ENCODE measurements around the gene MTO1. TPM values are rescaled to one million over a fixed set of nuclear protein-coding genes. Genes with fewer than 3 reads are reported as not detected.

Gene MTO1
- total and polyA plus RNA-seq, 2 experiments from 2014 or later = 19.2 to 27.4 TPM

GRCh38 chr6:73519926-73520687 is 58.6 kb downstream of the MTO1 start:
- Histone ChIP-seq H3K4me1 (ENCODE audit: insufficient read depth) (peaks cover 22% of the 10 kb centered on the region), H2AFZ (no peak overlapping the region)

GRCh38 chr6:73520688-73521350 is 59.3 kb downstream of the MTO1 start, which contains the start of gene EEF1A1:
Gene EEF1A1, minus strand, starts transcription at chr6:73521032. Its CDS starts 1,006 bp downstream, at chr6:73520026.
- TF ChIP-seq EZH2phosphoT487 (IDR thresholded peaks at IDR 0.05; ENCODE audit: low read depth, severe bottlenecking, unreplicated experiment) (peak; percentile 41), CTCF (IDR thresholded peaks at IDR 0.05; ENCODE audit: poor library complexity) (no peak), EZH2 (IDR thresholded peaks at IDR 0.05; ENCODE audit: borderline replicate concordance) (no peak)
- H3K9me3 ChIP-seq (ENCODE audit: low read depth) = no peaks in the 10 kb centered on the region
- no peaks in the 10 kb centered on the region for H3K36me3 ChIP-seq (replicated peaks; ENCODE audit: insufficient read depth, low read depth)
- under 1% methylated on average over 52 of the region's 53 CpGs for WGBS (ENCODE audit: low lambda C conversion rate, missing lambda C conversion rate)
- H3K27ac ChIP-seq = peak within 1 kb of the TSS; percentile 99
- H3K79me2 ChIP-seq = peaks cover 29% of the 10 kb centered on the region
- H4K20me1 ChIP-seq (ENCODE audit: insufficient read depth, poor library complexity, severe bottlenecking) = peaks cover 34% of the 10 kb centered on the region
- no peaks in the 10 kb centered on the region for H3K9me2 ChIP-seq (replicated peaks; ENCODE audit: insufficient read depth)
- peak within 1 kb of the TSS; percentile 77 for H3K4me2 ChIP-seq
- peak within 1 kb of the TSS; percentile 58 for H3K4me3 ChIP-seq
- peaks cover 22% of the 10 kb centered on the region for H3K4me1 ChIP-seq (ENCODE audit: insufficient read depth)
- peak within 1 kb of the TSS; percentile 38 for H2AFZ ChIP-seq
- H3K27me3 ChIP-seq = no peaks in the 10 kb centered on the region
- DNase-seq (ENCODE audit: low spot score) = peak; percentile 100

More at GRCh38 chr6:73519926-73520687, 58.6 kb downstream of the MTO1 start:
- Histone ChIP-seq H3K79me2 (peaks cover 29% of the 10 kb centered on the region), H4K20me1 (ENCODE audit: insufficient read depth, poor library complexity, severe bottlenecking) (peaks cover 41% of the 10 kb centered on the region), H3K27me3 (no peaks in the 10 kb centered on the region), H3K36me3 (replicated peaks; ENCODE audit: insufficient read depth, low read depth) (no peaks in the 10 kb centered on the region), H3K4me3 (peak overlapping the region; percentile 58), H3K9me3 (ENCODE audit: low read depth) (no peaks in the 10 kb centered on the region), H3K4me2 (peak overlapping the region; percentile 77), H3K27ac (peak overlapping the region; percentile 98), H3K9me2 (replicated peaks; ENCODE audit: insufficient read depth) (no peaks in the 10 kb centered on the region)
- peak; percentile 85 for DNase-seq (ENCODE audit: low spot score)
- TF ChIP-seq CTCF (IDR thresholded peaks at IDR 0.05; ENCODE audit: poor library complexity) (no peak), EZH2 (IDR thresholded peaks at IDR 0.05; ENCODE audit: borderline replicate concordance) (no peak), EZH2phosphoT487 (IDR thresholded peaks at IDR 0.05; ENCODE audit: low read depth, severe bottlenecking, unreplicated experiment) (no peak)
- 2% methylated on average over 54 of the region's 56 CpGs for WGBS (ENCODE audit: low lambda C conversion rate, missing lambda C conversion rate)

- H3K27ac ChIP-seq = peak overlapping the region; percentile 99
- peak; percentile 84 for DNase-seq (ENCODE audit: low spot score)
- no peaks in the 10 kb centered on the region for H3K9me2 ChIP-seq (replicated peaks; ENCODE audit: insufficient read depth)
- peak overlapping the region; percentile 33 for H3K4me3 ChIP-seq
- 5% methylated on average over 33 of the region's 36 CpGs for WGBS (ENCODE audit: low lambda C conversion rate, missing lambda C conversion rate)
- peaks cover 29% of the 10 kb centered on the region for H3K79me2 ChIP-seq
- TF ChIP-seq EZH2 (IDR thresholded peaks at IDR 0.05; ENCODE audit: borderline replicate concordance) = no peak
- no peak for TF ChIP-seq EZH2phosphoT487 (IDR thresholded peaks at IDR 0.05; ENCODE audit: low read depth, severe bottlenecking, unreplicated experiment)
- TF ChIP-seq CTCF (IDR thresholded peaks at IDR 0.05; ENCODE audit: poor library complexity) = no peak
- H3K4me2 ChIP-seq = peak overlapping the region; percentile 73
- no peaks in the 10 kb centered on the region for H3K9me3 ChIP-seq (ENCODE audit: low read depth)
- no peaks in the 10 kb centered on the region for H3K27me3 ChIP-seq
- H3K4me1 ChIP-seq (ENCODE audit: insufficient read depth) = peaks cover 18% of the 10 kb centered on the region
- no peaks in the 10 kb centered on the region for H3K36me3 ChIP-seq (replicated peaks; ENCODE audit: insufficient read depth, low read depth)
- H4K20me1 ChIP-seq (ENCODE audit: insufficient read depth, poor library complexity, severe bottlenecking) = peaks cover 27% of the 10 kb centered on the region
- peak overlapping the region; percentile 38 for H2AFZ ChIP-seq
Measured at GRCh38 chr6:73521351-73521985, 59.9 kb downstream of the MTO1 start.

Data from hepatocyte (in vitro differentiated cells).